Glutamatergic neuron (in vitro differentiated cells): Measurements from ENCODE around the gene CDKN2B. TPM values are rescaled to one million over a fixed set of nuclear protein-coding genes. Genes with fewer than 3 reads are reported as not detected.

Experiments used
- DNase-seq: peaks from one replicate; pipeline ENCODE4 v3.0.0; 2022
- H3K27ac Mint-ChIP-seq: one replicate; pipeline ENCODE4 v1.8.0; 2020; ENCODE audit warnings: mild to moderate bottlenecking, mixed read lengths, inconsistent platforms; ENCODE audit not compliant: unreplicated experiment
- H3K27me3 Mint-ChIP-seq: one replicate; pipeline ENCODE4 v1.8.0; 2020; ENCODE audit warnings: mild to moderate bottlenecking, moderate library complexity, mixed read lengths, inconsistent platforms; ENCODE audit not compliant: unreplicated experiment
- H3K36me3 Mint-ChIP-seq: one replicate; pipeline ENCODE4 v1.8.0; 2020; ENCODE audit warnings: mild to moderate bottlenecking, mixed read lengths, inconsistent platforms; ENCODE audit not compliant: unreplicated experiment
- H3K4me1 Mint-ChIP-seq: one replicate; pipeline ENCODE4 v1.8.0; 2020; ENCODE audit warnings: mild to moderate bottlenecking, low read depth, mixed read lengths, inconsistent platforms; ENCODE audit not compliant: unreplicated experiment
- H3K4me3 Mint-ChIP-seq: one replicate; pipeline ENCODE4 v1.8.0; 2020; ENCODE audit warnings: mild to moderate bottlenecking, mixed read lengths, inconsistent platforms; ENCODE audit not compliant: unreplicated experiment
- H3K9me3 Mint-ChIP-seq: one replicate; pipeline ENCODE4 v1.8.0; 2020; ENCODE audit warnings: mild to moderate bottlenecking, moderate library complexity, mixed read lengths, inconsistent platforms; ENCODE audit not compliant: unreplicated experiment
- CTCF ChIP-seq: fragments of 200-600 bp; sonication (generic); IDR thresholded peaks from one replicate; pipeline ENCODE4 v1.5.0; 2021; ENCODE audit not compliant: partially characterized antibody, unreplicated experiment
- total RNA-seq: library from RNA; stranded (reverse); fragmentation: NEBNext Ultra II Directional; extraction: Animal tissue kit (Norgen Biotek cat#: 25700); gene quantifications from one replicate; pipeline ENCODE4 v1.2.1, GENCODE V29; 2021; ENCODE audit not compliant: unreplicated experiment

Gene CDKN2B
- total RNA-seq, 1 donor from 2014 or later, result 0.93 TPM

- no peak overlapping the region for H3K4me3 Mint-ChIP-seq
- TF ChIP-seq CTCF, result no peak
- H3K27ac Mint-ChIP-seq, result no peak overlapping the region
- peaks cover 1% of the 10 kb centered on the region for H3K27me3 Mint-ChIP-seq
- H3K4me1 Mint-ChIP-seq, result no peaks in the 10 kb centered on the region
- no peaks in the 10 kb centered on the region for H3K9me3 Mint-ChIP-seq
- H3K36me3 Mint-ChIP-seq, result no peaks in the 10 kb centered on the region
- DNase-seq, result no peak
Measured at GRCh38 chr9:22054076-22054475, 45.0 kb upstream of the CDKN2B start.

- Mint-ChIP-seq H3K9me3 (no peaks in the 10 kb centered on the region), H3K4me1 (no peaks in the 10 kb centered on the region), H3K36me3 (no peaks in the 10 kb centered on the region), H3K27ac (no peak overlapping the region), H3K27me3 (no peaks in the 10 kb centered on the region), H3K4me3 (no peak overlapping the region)
- TF ChIP-seq CTCF, result no peak
- DNase-seq, result no peak
Measured at GRCh38 chr9:22053178-22053577, 44.1 kb upstream of the CDKN2B start.

GRCh38 chr9:22052376-22052945 is 43.4 kb upstream of the CDKN2B start:
- no peaks in the 10 kb centered on the region for H3K36me3 Mint-ChIP-seq
- H3K4me3 Mint-ChIP-seq, result no peak overlapping the region
- DNase-seq, result no peak
- no peak overlapping the region for H3K27ac Mint-ChIP-seq
- no peaks in the 10 kb centered on the region for H3K9me3 Mint-ChIP-seq
- H3K27me3 Mint-ChIP-seq, result no peaks in the 10 kb centered on the region
- TF ChIP-seq CTCF, result no peak
- H3K4me1 Mint-ChIP-seq, result no peaks in the 10 kb centered on the region

- Mint-ChIP-seq H3K36me3 (no peaks in the 10 kb centered on the region), H3K9me3 (no peaks in the 10 kb centered on the region), H3K4me3 (no peak overlapping the region), H3K4me1 (no peaks in the 10 kb centered on the region), H3K27ac (no peak overlapping the region), H3K27me3 (no peaks in the 10 kb centered on the region)
- TF ChIP-seq CTCF, result no peak
- DNase-seq, result no peak
Measured at GRCh38 chr9:22050924-22051323, 41.8 kb upstream of the CDKN2B start.

- no peak overlapping the region for H3K4me3 Mint-ChIP-seq
- H3K27me3 Mint-ChIP-seq, result no peaks in the 10 kb centered on the region
- no peak for TF ChIP-seq CTCF
- H3K27ac Mint-ChIP-seq, result no peak overlapping the region
- no peaks in the 10 kb centered on the region for H3K4me1 Mint-ChIP-seq
- no peak for DNase-seq
- no peaks in the 10 kb centered on the region for H3K36me3 Mint-ChIP-seq
- no peaks in the 10 kb centered on the region for H3K9me3 Mint-ChIP-seq
Measured at GRCh38 chr9:22049411-22049810, 40.3 kb upstream of the CDKN2B start.
